Neural crest cell (in vitro differentiated cells): ENCODE results near the gene ZSCAN20. TPM values are rescaled to one million over a fixed set of nuclear protein-coding genes. Genes with fewer than 3 reads are reported as not detected.
"Not testable (repeated sequence)": the region's sequence is repeated elsewhere in the genome, so short reads cannot be mapped to it uniquely, and the experiment has no call there.

ENCODE experiments used
- DNase-seq: peaks from one replicate; pipeline ENCODE4 v3.0.0; 2021; ENCODE audit warnings: low read depth, mixed read lengths, low spot score
- H3K27ac Mint-ChIP-seq: one replicate; pipeline ENCODE4 v1.8.0; 2021; ENCODE audit warnings: mild to moderate bottlenecking, mixed read lengths; ENCODE audit not compliant: unreplicated experiment
- H3K27me3 Mint-ChIP-seq: 2 replicates; pipeline ENCODE4 v1.8.0; 2021; ENCODE audit warnings: low read depth, mild to moderate bottlenecking, mixed read lengths
- H3K36me3 Mint-ChIP-seq: 2 replicates; pipeline ENCODE4 v1.8.0; 2021; ENCODE audit warnings: low read depth, mild to moderate bottlenecking, mixed read lengths
- H3K4me1 Mint-ChIP-seq: 2 replicates; pipeline ENCODE4 v1.8.0; 2021; ENCODE audit warnings: mixed read lengths
- H3K4me3 Mint-ChIP-seq: one replicate; pipeline ENCODE4 v1.8.0; 2021; ENCODE audit warnings: mild to moderate bottlenecking, mixed read lengths
- H3K9me3 Mint-ChIP-seq: 2 replicates; pipeline ENCODE4 v1.8.0; 2021; ENCODE audit warnings: mixed read lengths
- total RNA-seq: library from RNA; stranded (reverse); gene quantifications from 2 replicates; pipeline ENCODE4 v1.2.1, GENCODE V29; 2021
- TF ChIP-seq, protein P1 (sequence below): fragments of 200-600 bp; sonication (generic); conservative IDR thresholded peaks from 2 replicates; pipeline ENCODE4 v1.5.0; 2021; ENCODE audit warnings: antibody characterized with exemption, mild to moderate bottlenecking

Gene ZSCAN20
- total RNA-seq, 1 donor from 2014 or later, result 7.0 TPM

DNA sequence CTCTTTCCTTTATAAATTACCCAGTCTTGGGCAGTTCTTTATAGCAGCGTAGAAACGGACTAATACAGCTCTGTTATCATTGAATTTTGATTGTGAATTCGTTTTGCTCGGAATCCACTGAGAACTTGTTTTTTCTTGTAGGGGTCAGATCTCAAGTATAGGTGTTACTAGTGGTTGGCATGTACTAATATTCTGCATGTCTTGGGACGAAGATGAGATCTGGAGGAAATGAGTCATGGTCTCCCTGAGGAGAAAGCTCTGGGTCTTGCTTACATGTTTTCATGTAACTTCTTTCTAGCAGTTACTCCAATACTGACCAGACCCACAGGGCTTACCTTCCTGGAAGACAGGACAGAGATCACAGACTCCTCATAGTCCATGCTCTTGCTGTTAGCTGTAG is 30.3 kb downstream of the ZSCAN20 start:
- Mint-ChIP-seq H3K27ac (no peak overlapping the region), H3K4me1 (no peaks in the 10 kb centered on the region), H3K36me3 (peaks cover 21% of the 10 kb centered on the region), H3K9me3 (peaks cover 12% of the 10 kb centered on the region), H3K27me3 (no peaks in the 10 kb centered on the region), H3K4me3 (no peak overlapping the region)
- TF ChIP-seq, protein P1, sequence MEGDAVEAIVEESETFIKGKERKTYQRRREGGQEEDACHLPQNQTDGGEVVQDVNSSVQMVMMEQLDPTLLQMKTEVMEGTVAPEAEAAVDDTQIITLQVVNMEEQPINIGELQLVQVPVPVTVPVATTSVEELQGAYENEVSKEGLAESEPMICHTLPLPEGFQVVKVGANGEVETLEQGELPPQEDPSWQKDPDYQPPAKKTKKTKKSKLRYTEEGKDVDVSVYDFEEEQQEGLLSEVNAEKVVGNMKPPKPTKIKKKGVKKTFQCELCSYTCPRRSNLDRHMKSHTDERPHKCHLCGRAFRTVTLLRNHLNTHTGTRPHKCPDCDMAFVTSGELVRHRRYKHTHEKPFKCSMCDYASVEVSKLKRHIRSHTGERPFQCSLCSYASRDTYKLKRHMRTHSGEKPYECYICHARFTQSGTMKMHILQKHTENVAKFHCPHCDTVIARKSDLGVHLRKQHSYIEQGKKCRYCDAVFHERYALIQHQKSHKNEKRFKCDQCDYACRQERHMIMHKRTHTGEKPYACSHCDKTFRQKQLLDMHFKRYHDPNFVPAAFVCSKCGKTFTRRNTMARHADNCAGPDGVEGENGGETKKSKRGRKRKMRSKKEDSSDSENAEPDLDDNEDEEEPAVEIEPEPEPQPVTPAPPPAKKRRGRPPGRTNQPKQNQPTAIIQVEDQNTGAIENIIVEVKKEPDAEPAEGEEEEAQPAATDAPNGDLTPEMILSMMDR, result no peak
- no peak for DNase-seq

DNA sequence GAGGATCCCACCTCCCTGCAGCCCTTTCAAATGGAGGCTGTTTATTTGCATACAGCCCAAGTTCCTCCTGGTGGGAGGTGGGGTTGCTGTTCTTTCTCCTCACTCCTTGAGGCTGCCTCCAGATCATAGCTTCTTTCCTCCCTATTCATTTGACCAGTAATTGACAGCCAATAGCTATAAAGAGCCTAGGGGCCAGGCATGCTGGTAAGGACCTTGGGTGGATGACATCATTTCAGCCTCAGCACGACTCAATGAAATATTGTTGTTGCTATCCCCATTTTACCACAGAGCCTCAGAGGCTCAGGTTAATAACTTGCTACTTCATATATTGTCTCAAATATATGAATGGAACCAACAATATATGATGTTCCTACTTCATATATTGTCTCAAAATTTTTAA is 31.1 kb downstream of the ZSCAN20 start:
- TF ChIP-seq, protein P1, result no peak
- Mint-ChIP-seq H3K4me1 (no peaks in the 10 kb centered on the region), H3K27me3 (no peaks in the 10 kb centered on the region), H3K9me3 (peaks cover 8% of the 10 kb centered on the region), H3K36me3 (peaks cover 15% of the 10 kb centered on the region), H3K4me3 (no peak overlapping the region), H3K27ac (no peak overlapping the region)
- no peak for DNase-seq

DNA sequence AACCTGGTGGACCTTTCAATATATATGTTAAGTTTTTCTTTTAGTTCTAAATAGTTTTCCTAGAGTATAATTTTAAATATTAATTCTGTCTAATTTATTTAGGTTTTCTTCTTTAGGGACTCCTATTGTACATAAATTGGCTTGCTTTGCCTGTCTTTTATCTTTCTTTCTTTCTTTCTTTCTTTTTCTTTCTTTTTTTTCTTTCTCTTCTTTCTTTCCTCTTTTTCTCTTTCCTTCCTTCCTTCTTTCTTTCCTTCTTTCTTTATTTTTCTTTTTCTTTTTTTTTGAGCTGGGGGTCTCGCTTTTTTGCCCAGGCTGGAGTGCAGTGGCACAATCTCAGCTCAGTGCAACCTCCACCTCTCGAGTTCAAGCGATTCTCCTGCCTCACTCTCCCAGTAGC is 35.2 kb downstream of the ZSCAN20 start:
- TF ChIP-seq, protein P1, result no peak
- Mint-ChIP-seq H3K27me3 (peaks cover 8% of the 10 kb centered on the region), H3K4me1 (no peaks in the 10 kb centered on the region), H3K36me3 (no peaks in the 10 kb centered on the region), H3K4me3 (no peak overlapping the region), H3K27ac (no peak overlapping the region), H3K9me3 (peaks cover 2% of the 10 kb centered on the region)
- no peak for DNase-seq

DNA sequence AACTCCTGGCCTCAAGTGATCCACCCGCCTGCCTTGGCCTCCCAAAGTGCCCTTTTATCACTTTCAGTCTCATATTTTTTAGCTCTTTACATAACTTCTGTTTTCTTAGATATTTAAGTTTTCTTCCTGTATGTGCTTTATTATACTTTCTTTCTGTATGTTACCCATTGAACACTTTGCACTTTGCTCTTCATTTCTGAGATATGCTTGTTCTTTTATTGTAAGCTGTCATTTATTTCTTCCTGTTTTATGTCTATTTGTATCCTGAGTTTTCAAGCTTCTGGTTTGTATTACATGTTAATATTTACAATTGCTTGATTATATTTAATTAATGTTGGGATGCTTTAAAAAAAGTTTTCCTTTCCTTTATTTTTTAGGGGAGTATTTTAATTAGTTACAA is 35.7 kb downstream of the ZSCAN20 start:
- Mint-ChIP-seq H3K9me3 (peaks cover 3% of the 10 kb centered on the region), H3K4me1 (no peaks in the 10 kb centered on the region), H3K27me3 (peaks cover 8% of the 10 kb centered on the region), H3K4me3 (no peak overlapping the region), H3K27ac (no peak overlapping the region), H3K36me3 (no peaks in the 10 kb centered on the region)
- DNase-seq, result no peak
- TF ChIP-seq, protein P1, result no peak

DNA sequence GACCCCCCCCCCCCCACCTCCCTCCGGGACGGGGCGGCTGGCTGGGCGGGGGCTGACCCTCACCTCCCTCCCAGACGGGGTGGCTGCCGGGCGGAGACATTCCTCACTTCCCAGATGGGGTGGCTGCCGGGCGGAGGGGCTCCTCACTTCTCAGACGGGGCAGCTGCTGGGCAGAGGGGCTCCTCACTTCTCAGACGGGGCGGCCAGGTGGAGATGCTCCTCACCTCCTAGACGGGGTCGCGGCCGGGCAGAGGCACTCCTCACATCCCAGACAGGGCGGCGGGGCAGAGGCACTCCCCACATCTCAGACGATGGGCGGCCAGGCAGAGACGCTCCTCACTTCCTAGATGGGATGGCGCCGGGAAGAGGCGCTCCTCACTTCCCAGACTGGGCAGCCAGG is 36.8 kb downstream of the ZSCAN20 start:
- not testable (repeated sequence) for H3K27ac Mint-ChIP-seq, H3K9me3 Mint-ChIP-seq, H3K27me3 Mint-ChIP-seq, H3K36me3 Mint-ChIP-seq, DNase-seq, H3K4me3 Mint-ChIP-seq, H3K4me1 Mint-ChIP-seq

DNA sequence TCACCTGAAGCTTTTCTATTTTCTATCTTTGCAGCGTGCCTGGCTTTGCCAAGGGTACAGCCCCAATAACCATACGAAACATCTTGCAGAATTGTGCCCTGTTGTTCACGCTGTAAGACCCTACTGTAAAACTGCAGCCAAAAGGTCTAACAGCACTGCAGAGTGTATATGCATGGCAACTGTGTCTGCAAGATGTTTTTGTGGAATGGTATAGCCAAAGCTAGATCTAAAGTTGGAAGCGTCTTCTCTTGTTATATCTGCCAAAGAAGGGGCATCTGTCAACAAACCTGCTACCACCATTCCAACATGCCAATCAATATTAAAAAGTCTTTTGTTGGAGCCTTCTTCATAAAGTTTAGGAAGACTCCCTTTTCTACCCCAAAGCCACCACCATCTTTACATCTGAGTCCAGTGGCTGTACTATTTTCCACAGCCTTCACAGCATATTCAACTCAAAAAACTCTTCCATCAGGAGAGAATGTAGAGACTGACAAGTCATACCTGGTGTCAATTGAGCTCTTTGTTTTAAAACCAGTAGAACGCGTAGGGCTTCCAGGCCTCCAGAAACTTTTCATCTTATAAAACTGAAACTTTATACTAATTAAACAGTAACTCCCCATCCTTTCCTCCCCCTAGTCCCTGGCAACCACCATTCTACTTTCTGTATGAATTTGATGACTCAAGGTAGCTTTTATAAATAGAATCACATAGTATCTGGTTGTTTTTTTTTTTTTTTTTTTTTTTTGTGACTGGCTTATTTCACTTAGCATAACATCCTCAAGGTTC is 40.0 kb downstream of the ZSCAN20 start:
- Mint-ChIP-seq H3K27me3 (peaks cover 8% of the 10 kb centered on the region), H3K27ac (no peak overlapping the region), H3K4me1 (no peaks in the 10 kb centered on the region), H3K4me3 (no peak overlapping the region), H3K36me3 (no peaks in the 10 kb centered on the region), H3K9me3 (peaks cover 6% of the 10 kb centered on the region)
- no peak for DNase-seq
- TF ChIP-seq, protein P1, result no peak
